Body of pancreas (tissue), 4 donors: ENCODE data around the gene AGXT. TPM values are rescaled to one million over a fixed set of nuclear protein-coding genes. Genes with fewer than 3 reads are reported as not detected.

Experiments
- ATAC-seq: fragments of 150-250 bp; one replicate; pipeline ENCODE4 v1.9.1; 2016
- DNase-seq, 4 donors: peaks; one replicate each; pipeline ENCODE4 v3.0.0-alpha.2; 2019
- H3K27ac ChIP-seq, 4 donors: fragments of 200-600 bp; sonication (generic); 1 replicate in 3 of 4; 2 replicates in 1 of 4; pipeline versions ENCODE4 v1.5.1 to v1.6.1; 2016 to 2019; ENCODE audit warnings: mild to moderate bottlenecking in 1 of 4, mixed read lengths in 1 of 4, moderate library complexity in 1 of 4
- H3K27me3 ChIP-seq, 2 donors: fragments of 200-600 bp; sonication (generic); one replicate each; pipeline ENCODE4 v1.6.0; 2016; ENCODE audit warnings: mild to moderate bottlenecking in 1 of 2
- H3K36me3 ChIP-seq, 2 donors: fragments of 200-600 bp; sonication (generic); replicated peaks in 1 of 2; 2 replicates each; pipeline ENCODE4 v1.5.1; 2016; ENCODE audit warnings: low read depth in 2 of 2; ENCODE audit not compliant: insufficient read depth in 1 of 2
- H3K4me1 ChIP-seq: fragments of 200-600 bp; sonication (generic); one replicate; pipeline ENCODE4 v1.6.0; 2016
- H3K4me3 ChIP-seq, 2 donors: fragments of 200-600 bp; sonication (generic); 1 replicate in 1 of 2; 2 replicates in 1 of 2; pipeline ENCODE4 v1.5.1; 2016 to 2019
- H3K9me3 ChIP-seq, 3 donors: fragments of 200-600 bp; sonication (generic); 1 replicate in 2 of 3; 2 replicates in 1 of 3; pipeline ENCODE4 v1.5.1; 2016
- POLR2A ChIP-seq, 3 donors: fragments of 450-650 bp; IDR thresholded peaks; one replicate each; pipeline ENCODE4 v1.6.1; 2016; ENCODE audit warnings: antibody characterized with exemption in 3 of 3, mild to moderate bottlenecking in 2 of 3
- WGBS, 2 donors: methylation state at CpG; one replicate each; pipeline ENCODE4 v1.1.5; 2017; 5-methylcytosine and 5-hydroxymethylcytosine counted together
- intact Hi-C: fragments of 100-400 bp; cut with DNase I; formaldehyde crosslinking; loops from one replicate; pipeline ENCODE4 v1.15.1; 2023
- total RNA-seq, 2 donors: library from RNA; depleted of rRNA; stranded (reverse); fragments of >200 nt; gene quantifications; one replicate each; pipeline ENCODE4 v1.1.0, GENCODE V29; 2016
- TF ChIP-seq, protein P1 (sequence below), 7 experiments: fragments of 450-650 bp in 4 of 7; fragments of 200-600 bp in 3 of 7; sonication (generic) in 3 of 7; IDR thresholded peaks; one replicate each; pipeline ENCODE4 v1.5.1; 2016 to 2019; ENCODE audit warnings: antibody characterized with exemption in 7 of 7

The AGXT gene
- total RNA-seq, 2 donors from 2014 or later: 1.6 TPM; not detected in 1

DNA sequence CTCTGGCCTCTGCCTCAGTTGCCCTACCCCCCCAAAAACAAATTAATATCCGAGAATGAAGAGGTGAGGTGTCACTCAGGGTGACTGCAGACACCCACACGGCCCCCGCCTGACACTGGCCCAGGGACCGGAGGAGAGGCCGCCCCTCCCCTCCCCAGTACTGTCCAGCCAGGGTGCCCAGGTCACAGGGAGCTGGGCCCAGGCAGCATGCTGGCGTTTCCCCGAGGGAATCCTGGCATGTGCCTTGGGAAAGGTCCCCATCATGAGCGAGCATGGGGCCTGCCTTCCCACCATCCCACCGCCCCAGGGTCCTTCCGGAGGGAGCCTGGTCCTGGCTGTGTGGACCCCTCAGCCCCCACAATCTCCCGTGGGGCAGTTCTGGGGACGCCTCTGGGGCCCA is 24.3 kb downstream of the AGXT start:
- 84% methylated on average over 10 of the region's 12 CpGs; no CpG with 5 or more reads in 1 of the 2 donors for WGBS, 2 donors
- ATAC-seq: no peak
- DNase-seq: no peak
- intact Hi-C loops: no loop called here
- H3K4me3 ChIP-seq: no peak overlapping the region
- H3K36me3 ChIP-seq: no peaks in the 10 kb centered on the region
- H3K9me3 ChIP-seq: no peaks in the 10 kb centered on the region
- peaks cover 15% of the 10 kb centered on the region for H3K4me1 ChIP-seq
- TF ChIP-seq, protein P1, sequence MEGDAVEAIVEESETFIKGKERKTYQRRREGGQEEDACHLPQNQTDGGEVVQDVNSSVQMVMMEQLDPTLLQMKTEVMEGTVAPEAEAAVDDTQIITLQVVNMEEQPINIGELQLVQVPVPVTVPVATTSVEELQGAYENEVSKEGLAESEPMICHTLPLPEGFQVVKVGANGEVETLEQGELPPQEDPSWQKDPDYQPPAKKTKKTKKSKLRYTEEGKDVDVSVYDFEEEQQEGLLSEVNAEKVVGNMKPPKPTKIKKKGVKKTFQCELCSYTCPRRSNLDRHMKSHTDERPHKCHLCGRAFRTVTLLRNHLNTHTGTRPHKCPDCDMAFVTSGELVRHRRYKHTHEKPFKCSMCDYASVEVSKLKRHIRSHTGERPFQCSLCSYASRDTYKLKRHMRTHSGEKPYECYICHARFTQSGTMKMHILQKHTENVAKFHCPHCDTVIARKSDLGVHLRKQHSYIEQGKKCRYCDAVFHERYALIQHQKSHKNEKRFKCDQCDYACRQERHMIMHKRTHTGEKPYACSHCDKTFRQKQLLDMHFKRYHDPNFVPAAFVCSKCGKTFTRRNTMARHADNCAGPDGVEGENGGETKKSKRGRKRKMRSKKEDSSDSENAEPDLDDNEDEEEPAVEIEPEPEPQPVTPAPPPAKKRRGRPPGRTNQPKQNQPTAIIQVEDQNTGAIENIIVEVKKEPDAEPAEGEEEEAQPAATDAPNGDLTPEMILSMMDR (IDR thresholded peaks at IDR 0.05): no peak
- no peak for TF ChIP-seq POLR2A (IDR thresholded peaks at IDR 0.05)
- H3K27ac ChIP-seq: no peak overlapping the region
- H3K27me3 ChIP-seq: no peaks in the 10 kb centered on the region

DNA sequence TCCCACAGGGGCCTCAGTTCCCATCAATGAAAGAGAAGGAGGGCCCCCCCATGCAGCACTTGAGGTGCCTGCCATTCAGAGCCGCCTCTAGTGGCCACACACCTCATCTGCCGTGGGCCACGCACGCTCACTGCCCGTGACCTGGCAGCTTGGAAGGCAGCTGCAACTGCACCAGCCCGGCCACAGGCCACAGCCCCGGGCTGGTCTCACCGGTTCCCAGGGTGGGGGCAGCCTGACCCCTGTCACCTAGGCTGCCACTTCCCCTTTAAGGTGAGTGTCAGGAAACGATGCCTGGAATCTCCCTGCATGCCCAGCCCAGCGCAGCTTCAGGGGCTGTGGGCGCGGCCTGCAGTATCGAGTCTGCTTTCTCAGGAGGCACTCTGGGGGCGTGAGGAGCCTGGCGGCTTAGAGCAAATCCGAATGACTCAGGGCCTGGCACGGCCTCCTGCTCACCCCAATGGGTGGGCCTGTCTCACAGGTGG is 24.8 kb downstream of the AGXT start:
- Histone ChIP-seq H3K4me1 (peaks cover 15% of the 10 kb centered on the region), H3K27ac (no peak overlapping the region), H3K36me3 (no peaks in the 10 kb centered on the region), H3K4me3 (no peak overlapping the region), H3K9me3 (no peaks in the 10 kb centered on the region), H3K27me3 (no peaks in the 10 kb centered on the region)
- no peak for ATAC-seq
- no peak for DNase-seq
- intact Hi-C loops: no loop called here
- WGBS, 2 donors: 69 to 84% methylated on average over 10 to 17 of the region's 17 CpGs
- TF ChIP-seq, protein P1 (IDR thresholded peaks at IDR 0.05): no peak
- TF ChIP-seq POLR2A (IDR thresholded peaks at IDR 0.05): no peak

DNA sequence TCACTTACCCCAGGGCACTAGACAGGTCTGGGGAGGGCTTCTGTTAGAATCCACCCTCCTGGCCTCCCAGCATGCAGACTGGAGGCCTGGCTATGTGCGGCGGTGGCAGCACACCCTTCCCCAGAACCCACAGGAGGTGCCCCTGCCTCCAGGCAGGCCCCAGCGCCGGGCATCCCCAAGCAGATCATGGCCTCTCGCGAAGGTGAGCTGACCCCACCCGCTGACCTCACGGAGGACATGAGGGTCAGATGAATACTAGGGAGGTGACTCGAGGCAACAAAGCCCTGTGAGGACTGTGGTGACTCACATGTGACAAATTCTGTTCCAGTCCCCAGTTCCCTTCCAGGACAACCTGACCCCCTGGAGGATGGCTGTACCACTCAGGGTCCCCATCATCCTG is 25.4 kb downstream of the AGXT start:
- DNase-seq (no peak), ATAC-seq (no peak)
- TF ChIP-seq, protein P1 (IDR thresholded peaks at IDR 0.05): no peak
- no peak overlapping the region for H3K27ac ChIP-seq
- no peaks in the 10 kb centered on the region for H3K36me3 ChIP-seq
- H3K4me1 ChIP-seq: peaks cover 15% of the 10 kb centered on the region
- 60 to 90% methylated on average over 1 to 9 of the region's 9 CpGs for WGBS, 2 donors
- no peaks in the 10 kb centered on the region for H3K27me3 ChIP-seq
- intact Hi-C loops: no loop called here
- no peak overlapping the region for H3K4me3 ChIP-seq
- no peaks in the 10 kb centered on the region for H3K9me3 ChIP-seq

DNA sequence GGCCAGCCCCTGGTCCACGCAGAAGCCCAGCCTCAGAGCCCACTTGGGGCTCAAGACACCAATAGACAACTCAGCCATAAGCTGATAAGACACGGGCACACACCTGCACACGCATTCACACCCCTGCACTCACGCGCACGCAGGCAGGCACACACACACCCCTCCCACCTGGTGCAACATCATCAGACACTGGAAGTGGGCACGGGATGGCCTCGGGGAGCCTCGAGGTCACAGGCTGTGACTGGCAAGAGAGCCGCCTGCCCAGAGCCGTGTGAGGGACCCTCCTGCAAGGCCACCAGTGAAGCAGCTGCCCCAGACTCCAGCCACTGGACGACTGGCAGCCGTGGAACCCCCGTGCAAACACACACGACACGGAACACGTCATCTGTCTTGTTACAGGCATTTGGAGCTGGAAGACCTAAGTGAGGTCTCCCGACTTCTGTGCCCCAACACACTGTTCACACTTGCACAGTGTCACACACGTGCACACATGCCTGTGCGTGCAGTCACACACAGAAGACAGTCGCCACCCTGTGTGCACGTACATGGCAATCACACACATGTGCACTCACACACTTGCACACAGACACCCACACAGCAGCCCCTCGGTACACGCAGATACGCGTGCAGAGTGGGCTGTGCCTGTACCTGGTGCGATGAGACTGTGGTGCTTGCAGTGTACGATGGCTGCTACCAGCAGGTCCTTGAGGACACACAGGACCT is 26.4 kb downstream of the AGXT start:
- Histone ChIP-seq H3K9me3 (no peaks in the 10 kb centered on the region), H3K4me1 (peaks cover 15% of the 10 kb centered on the region), H3K4me3 (no peak overlapping the region), H3K27me3 (no peaks in the 10 kb centered on the region), H3K27ac (no peak overlapping the region), H3K36me3 (no peaks in the 10 kb centered on the region)
- ATAC-seq: no peak
- no peak for DNase-seq
- TF ChIP-seq, protein P1 (IDR thresholded peaks at IDR 0.05): no peak
- TF ChIP-seq POLR2A (IDR thresholded peaks at IDR 0.05): no peak
- intact Hi-C loops: no loop called here
- WGBS, 2 donors: 72 to 82% methylated on average over 17 to 27 of the region's 28 CpGs
